Activated B cell treated with CpG ODN at 0.5 μM for 24 hours (primary cell): ENCODE results near the gene FAAP100. TPM values are rescaled to one million over a fixed set of nuclear protein-coding genes. Genes with fewer than 3 reads are reported as not detected.
"Not testable (repeated sequence)": the region's sequence is repeated elsewhere in the genome, so short reads cannot be mapped to it uniquely, and the experiment has no call there.

Source experiments
- ATAC-seq: fragments of 200-7000 bp; cut with Tn5 transposase; one replicate; pipeline ENCODE4 v1.10.0; 2021; ENCODE audit warnings: low read depth, mild to moderate bottlenecking, moderate library complexity
- CTCF ChIA-PET: fragments of 350-600 bp; sonication (Branson Sonifier 250); formaldehyde crosslinking; loops from one replicate; lab custom pipeline; 2021; ENCODE audit warnings: antibody characterized with exemption; lab: Charles Lee
- POLR2A ChIA-PET: fragments of 350-600 bp; sonication (Branson Sonifier 250); formaldehyde crosslinking; loops from one replicate; lab custom pipeline; 2021; ENCODE audit warnings: antibody characterized with exemption; lab: Charles Lee
- DNase-seq: peaks from one replicate; pipeline ENCODE4 v3.0.0; 2022
- H3K27ac Mint-ChIP-seq: one replicate; pipeline ENCODE4 v1.8.0; 2020; ENCODE audit warnings: mixed read lengths
- H3K27me3 Mint-ChIP-seq: one replicate; pipeline ENCODE4 v1.8.0; 2021; ENCODE audit warnings: mixed read lengths
- H3K36me3 Mint-ChIP-seq: one replicate; pipeline ENCODE4 v1.8.0; 2021; ENCODE audit warnings: low read depth, mixed read lengths
- H3K4me1 Mint-ChIP-seq: one replicate; pipeline ENCODE4 v1.8.0; 2021; ENCODE audit warnings: mixed read lengths
- H3K4me3 Mint-ChIP-seq: one replicate; pipeline ENCODE4 v1.8.0; 2020; ENCODE audit warnings: mild to moderate bottlenecking, mixed read lengths
- H3K9me3 Mint-ChIP-seq: one replicate; pipeline ENCODE4 v1.8.0; 2020; ENCODE audit warnings: mixed read lengths
- intact Hi-C: fragments of 100-400 bp; cut with micrococcal nuclease; formaldehyde crosslinking; loops from one replicate; pipeline ENCODE4 v1.15.1; 2024
- total RNA-seq: library from RNA; stranded (reverse); gene quantifications from 2 replicates; pipeline ENCODE4 v1.2.3, GENCODE V29; 2022
- TF ChIP-seq, protein P1 (sequence below): fragments of 200-600 bp; IDR thresholded peaks from one replicate; pipeline ENCODE4 v1.8.0; 2022; ENCODE audit warnings: antibody characterized with exemption, mild to moderate bottlenecking

FAAP100 gene
- total RNA-seq, 1 donor from 2014 or later: 48.2 TPM

DNA sequence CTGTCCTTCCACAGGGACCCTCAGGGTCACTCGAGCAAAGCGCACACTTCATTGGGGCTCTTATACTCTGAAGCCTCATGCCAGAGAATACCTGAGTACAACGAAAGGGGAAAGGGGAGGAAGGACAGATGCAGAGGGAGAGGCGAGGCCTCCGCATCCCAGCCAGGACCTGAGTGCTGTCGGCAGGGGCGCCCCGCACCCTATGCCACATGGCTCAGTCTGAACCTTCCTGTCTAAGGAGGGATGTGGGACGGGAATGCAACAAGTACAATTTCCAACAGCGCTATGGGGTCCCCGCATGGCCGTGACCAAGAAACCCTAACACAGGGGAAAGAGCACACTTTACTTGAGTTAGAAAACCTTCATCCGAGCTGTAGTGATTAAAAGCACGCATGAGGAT is 39.8 kb upstream of the FAAP100 start:
- Mint-ChIP-seq H3K36me3 (peaks cover 76% of the 10 kb centered on the region), H3K4me1 (peaks cover 3% of the 10 kb centered on the region), H3K4me3 (no peak overlapping the region), H3K27ac (no peak overlapping the region), H3K9me3 (no peaks in the 10 kb centered on the region), H3K27me3 (no peaks in the 10 kb centered on the region)
- CTCF ChIA-PET: no interaction called here
- TF ChIP-seq, protein P1, sequence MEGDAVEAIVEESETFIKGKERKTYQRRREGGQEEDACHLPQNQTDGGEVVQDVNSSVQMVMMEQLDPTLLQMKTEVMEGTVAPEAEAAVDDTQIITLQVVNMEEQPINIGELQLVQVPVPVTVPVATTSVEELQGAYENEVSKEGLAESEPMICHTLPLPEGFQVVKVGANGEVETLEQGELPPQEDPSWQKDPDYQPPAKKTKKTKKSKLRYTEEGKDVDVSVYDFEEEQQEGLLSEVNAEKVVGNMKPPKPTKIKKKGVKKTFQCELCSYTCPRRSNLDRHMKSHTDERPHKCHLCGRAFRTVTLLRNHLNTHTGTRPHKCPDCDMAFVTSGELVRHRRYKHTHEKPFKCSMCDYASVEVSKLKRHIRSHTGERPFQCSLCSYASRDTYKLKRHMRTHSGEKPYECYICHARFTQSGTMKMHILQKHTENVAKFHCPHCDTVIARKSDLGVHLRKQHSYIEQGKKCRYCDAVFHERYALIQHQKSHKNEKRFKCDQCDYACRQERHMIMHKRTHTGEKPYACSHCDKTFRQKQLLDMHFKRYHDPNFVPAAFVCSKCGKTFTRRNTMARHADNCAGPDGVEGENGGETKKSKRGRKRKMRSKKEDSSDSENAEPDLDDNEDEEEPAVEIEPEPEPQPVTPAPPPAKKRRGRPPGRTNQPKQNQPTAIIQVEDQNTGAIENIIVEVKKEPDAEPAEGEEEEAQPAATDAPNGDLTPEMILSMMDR: no peak
- DNase-seq (no peak), ATAC-seq (no peak)
- POLR2A ChIA-PET: interaction anchor here (0.6 kb wide), 1 partner anchor 74 kb away, joined by 4 read pairs; no protein-coding TSS in a partner anchor
- intact Hi-C loops: no loop called here

DNA sequence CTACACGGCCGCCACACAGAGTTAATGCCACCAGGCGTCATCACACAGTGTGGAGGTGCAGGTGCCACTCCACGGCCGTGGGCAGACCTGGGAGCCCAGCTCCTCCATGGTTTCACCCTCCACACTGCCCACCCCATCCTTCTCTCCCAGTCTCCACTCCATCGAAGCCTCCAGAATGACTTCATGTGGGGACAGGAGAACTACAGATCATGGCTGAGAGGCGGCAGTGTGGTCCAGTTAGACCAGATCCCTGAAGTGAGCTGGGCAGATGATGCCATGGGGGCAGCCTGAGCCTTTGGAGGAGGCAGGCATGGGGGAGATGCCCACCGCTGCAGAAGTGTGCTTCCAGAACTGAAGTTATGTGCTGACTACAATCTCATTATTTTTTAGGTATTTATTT is 38.0 kb upstream of the FAAP100 start:
- ChIA-PET CTCF (no interaction called here), POLR2A (interaction anchor here (0.6 kb wide), 1 partner anchor 78 kb away, joined by 5 read pairs; the partner anchor contains the start of gene ACTG1)
- H3K27me3 Mint-ChIP-seq: no peaks in the 10 kb centered on the region
- H3K36me3 Mint-ChIP-seq: peaks cover 82% of the 10 kb centered on the region
- ATAC-seq: no peak
- TF ChIP-seq, protein P1: no peak
- H3K9me3 Mint-ChIP-seq: no peaks in the 10 kb centered on the region
- DNase-seq: no peak
- no peak overlapping the region for H3K4me3 Mint-ChIP-seq
- no peak overlapping the region for H3K27ac Mint-ChIP-seq
- no peaks in the 10 kb centered on the region for H3K4me1 Mint-ChIP-seq
- intact Hi-C loops: no loop called here

DNA sequence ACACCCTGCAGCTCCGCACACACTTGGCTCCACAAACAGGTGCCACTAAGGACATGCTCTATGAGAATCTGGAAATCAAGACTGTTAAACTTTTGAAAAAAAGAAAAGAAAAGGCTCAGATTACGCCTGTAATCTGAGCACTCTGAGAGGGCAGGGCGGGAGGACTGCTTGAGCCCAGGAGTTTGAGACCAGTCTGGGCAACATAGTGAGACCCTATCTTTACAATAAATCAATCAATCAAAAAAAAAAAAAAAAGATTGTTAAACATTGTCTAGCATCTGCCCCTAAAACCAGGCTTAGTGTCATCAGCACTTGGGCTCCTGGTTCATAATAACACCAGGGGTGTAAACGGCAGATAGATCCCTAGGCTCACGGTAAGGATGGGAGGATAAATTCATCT is 37.5 kb upstream of the FAAP100 start:
- ChIA-PET CTCF (no interaction called here), POLR2A (interaction anchor here (0.6 kb wide), 1 partner anchor 13 kb away, joined by 5 read pairs; no protein-coding TSS in a partner anchor)
- Mint-ChIP-seq H3K4me3 (no peak overlapping the region), H3K27me3 (no peaks in the 10 kb centered on the region), H3K4me1 (no peaks in the 10 kb centered on the region), H3K27ac (no peak overlapping the region), H3K36me3 (peaks cover 82% of the 10 kb centered on the region), H3K9me3 (no peaks in the 10 kb centered on the region)
- TF ChIP-seq, protein P1: no peak
- DNase-seq (no peak), ATAC-seq (no peak)
- intact Hi-C loops: no loop called here

DNA sequence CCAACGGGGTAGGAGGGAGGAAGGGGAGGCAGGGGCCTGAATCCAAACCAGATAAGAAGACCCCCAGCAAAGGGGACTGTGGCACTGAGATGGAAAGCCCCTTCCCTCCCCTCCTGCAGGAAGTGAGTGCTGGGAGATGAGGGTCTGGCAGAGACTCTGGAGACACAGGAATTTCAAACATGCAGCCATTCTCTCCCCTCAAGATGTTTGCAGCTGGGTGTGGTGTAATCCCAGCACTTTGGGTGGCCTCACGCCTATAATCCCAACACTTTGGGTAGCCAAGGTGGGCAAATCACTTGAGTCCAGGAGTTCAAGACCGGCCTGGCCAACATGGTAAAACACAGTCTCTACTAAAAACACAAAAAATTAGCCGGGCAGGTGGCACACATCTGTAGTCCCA is 33.9 kb upstream of the FAAP100 start:
- TF ChIP-seq, protein P1: no peak
- ATAC-seq (no peak), DNase-seq (no peak)
- H3K9me3 Mint-ChIP-seq: no peaks in the 10 kb centered on the region
- ChIA-PET POLR2A (interaction anchor here (0.6 kb wide), 1 partner anchor 78 kb away, joined by 9 read pairs; no protein-coding TSS in a partner anchor), CTCF (no interaction called here)
- H3K4me3 Mint-ChIP-seq: no peak overlapping the region
- H3K4me1 Mint-ChIP-seq: peaks cover 4% of the 10 kb centered on the region
- peaks cover 82% of the 10 kb centered on the region for H3K36me3 Mint-ChIP-seq
- intact Hi-C loops: no loop called here
- H3K27ac Mint-ChIP-seq: no peak overlapping the region
- H3K27me3 Mint-ChIP-seq: no peaks in the 10 kb centered on the region

DNA sequence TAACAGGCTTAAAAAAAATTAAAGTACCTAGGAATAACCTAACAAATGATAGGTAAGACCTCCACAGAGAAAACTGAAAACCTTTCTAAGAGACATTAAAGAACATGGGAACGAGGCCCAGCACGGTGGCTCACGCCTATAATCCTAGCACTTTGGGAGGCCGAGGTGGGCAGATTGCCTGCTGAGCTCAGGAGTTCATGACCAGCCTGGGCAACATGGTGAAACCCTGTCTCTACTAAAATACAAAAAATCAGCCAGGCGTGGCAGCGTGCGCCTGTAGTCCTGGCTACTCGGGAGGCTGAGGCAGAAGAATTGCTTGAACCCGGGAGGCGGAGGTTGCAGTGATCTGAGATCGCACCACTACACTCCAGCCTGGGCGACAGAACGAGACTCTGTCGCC is 32.6 kb upstream of the FAAP100 start:
- peaks cover 81% of the 10 kb centered on the region for H3K36me3 Mint-ChIP-seq
- CTCF ChIA-PET, H3K27ac Mint-ChIP-seq: not testable (repeated sequence)

More for the DNA sequence above, 32.6 kb upstream of the FAAP100 start:
- H3K27me3 Mint-ChIP-seq, ATAC-seq, H3K4me1 Mint-ChIP-seq, H3K9me3 Mint-ChIP-seq, intact Hi-C loops, DNase-seq, H3K4me3 Mint-ChIP-seq: not testable (repeated sequence)
- POLR2A ChIA-PET: interaction anchor here (0.7 kb wide), 1 partner anchor 96 kb away, joined by 18 read pairs; no protein-coding TSS in a partner anchor
